UCSD-AML1 (cell line): ENCODE results near the gene PVRIG.
"Not testable (repeated sequence)": the region's sequence is repeated elsewhere in the genome, so short reads cannot be mapped to it uniquely, and the experiment has no call there.

Experiments
- DNase-seq: peaks from one replicate; lab custom pipeline; 2025; ENCODE audit not compliant: unreplicated experiment; lab: John Stamatoyannopoulos, UW

The PVRIG gene

GRCh38 chr7:100219801-100220585 is at the start of gene PVRIG:
Gene PVRIG (plus strand): TSS chr7:100219949. CDS start chr7:100219971, 22 bp downstream.
- DNase-seq: not testable (repeated sequence)

GRCh38 chr7:100170101-100170897 is 49.5 kb upstream of the PVRIG start:
- no peak for DNase-seq

GRCh38 chr7:100171087-100171681 is 48.6 kb upstream of the PVRIG start:
- no peak for DNase-seq

- DNase-seq: no peak
Measured at GRCh38 chr7:100171840-100172239, 47.9 kb upstream of the PVRIG start.

- no peak for DNase-seq
Measured at GRCh38 chr7:100173806-100174495, 45.8 kb upstream of the PVRIG start.

- no peak for DNase-seq
Measured at GRCh38 chr7:100174582-100174981, 45.2 kb upstream of the PVRIG start.

DNA sequence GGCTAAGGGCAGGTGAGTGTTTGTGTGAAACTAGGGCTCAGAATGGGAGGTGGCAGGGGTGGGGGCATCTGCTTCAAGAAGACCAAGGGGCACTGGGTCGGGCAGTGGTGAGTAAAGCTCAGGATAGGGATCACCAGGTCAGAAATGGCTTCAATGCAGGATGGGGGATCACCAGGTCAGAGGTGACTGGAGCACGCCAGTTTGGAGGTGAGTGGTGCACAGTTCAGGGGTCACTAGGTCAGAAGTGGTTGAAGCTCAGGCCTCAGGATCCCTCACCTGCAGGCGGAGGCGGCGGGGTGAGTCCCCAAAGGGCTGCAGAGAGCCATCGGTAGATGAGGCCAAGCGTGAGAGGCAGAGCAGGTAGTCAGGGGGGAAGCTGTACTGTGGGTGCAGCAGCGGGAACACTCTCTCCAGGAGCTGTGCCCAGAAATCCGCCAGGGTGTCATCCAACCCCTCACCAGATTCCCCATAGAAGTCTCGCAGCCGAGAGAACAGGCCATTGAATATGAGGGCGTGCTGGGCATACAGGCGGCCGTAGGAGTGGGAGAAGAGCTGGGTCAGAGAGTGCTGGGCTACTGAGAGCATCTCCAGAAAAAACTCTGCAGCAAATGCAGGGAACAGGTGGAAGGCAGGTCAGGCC is 44.3 kb upstream of the PVRIG start:
- DNase-seq: no peak

DNA sequence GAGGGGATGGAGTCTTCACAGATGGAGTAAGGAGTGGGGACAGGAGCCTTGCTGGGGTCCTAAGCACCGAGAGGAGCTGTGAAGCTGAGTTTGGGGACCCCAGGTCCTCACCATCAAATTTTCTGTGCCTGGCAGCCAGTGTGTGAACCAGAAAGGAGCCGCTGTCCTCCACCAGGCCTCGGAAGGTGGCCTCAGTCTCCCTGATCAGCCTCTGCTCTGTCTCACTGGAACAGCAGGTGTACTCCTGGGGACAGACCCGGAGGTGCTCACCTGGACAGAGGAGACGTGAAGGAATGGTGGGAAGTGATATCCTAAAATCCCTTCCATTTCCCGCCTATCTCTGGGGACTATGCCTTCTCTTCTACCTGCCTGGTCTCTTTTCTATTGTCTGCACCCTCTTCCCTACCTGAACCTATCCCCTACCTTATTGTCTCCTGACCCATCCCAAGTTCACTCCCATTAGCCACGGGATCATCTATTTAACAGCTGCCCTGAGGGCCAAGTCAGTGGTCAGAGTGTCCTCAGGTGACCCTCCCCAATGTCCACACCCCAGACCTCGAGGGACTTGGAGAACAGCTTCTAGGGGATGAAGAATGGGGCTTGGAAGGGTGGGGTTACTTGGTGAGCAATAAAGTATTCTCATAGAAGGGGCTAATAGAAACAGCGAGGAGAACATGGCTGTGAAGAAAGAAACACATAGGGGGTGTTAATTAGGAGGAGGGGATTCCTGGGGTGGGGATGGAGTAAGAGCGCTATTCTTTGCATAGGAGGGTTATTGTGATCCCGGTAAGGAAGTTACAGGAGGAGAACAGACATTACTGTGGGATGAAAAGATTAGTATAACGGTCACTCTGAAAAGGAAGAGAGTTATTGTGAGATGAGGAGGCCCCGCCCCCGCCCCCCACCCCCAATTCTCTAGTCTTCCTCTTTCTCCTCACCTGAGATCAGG is 43.4 kb upstream of the PVRIG start:
- DNase-seq: no peak

- peak; percentile 91 for DNase-seq
Measured at GRCh38 chr7:100177045-100178001, 42.4 kb upstream of the PVRIG start, which contains the start of the genes GPC2 and STAG3. Gene GPC2 (minus strand): TSS chr7:100177381. CDS start chr7:100177199, 182 bp downstream. Gene STAG3 (plus strand): TSS chr7:100177918. CDS start chr7:100180557, 2,639 bp downstream.

- not testable (repeated sequence) for DNase-seq
Measured at GRCh38 chr7:100180084-100180483, 39.7 kb upstream of the PVRIG start.

DNA sequence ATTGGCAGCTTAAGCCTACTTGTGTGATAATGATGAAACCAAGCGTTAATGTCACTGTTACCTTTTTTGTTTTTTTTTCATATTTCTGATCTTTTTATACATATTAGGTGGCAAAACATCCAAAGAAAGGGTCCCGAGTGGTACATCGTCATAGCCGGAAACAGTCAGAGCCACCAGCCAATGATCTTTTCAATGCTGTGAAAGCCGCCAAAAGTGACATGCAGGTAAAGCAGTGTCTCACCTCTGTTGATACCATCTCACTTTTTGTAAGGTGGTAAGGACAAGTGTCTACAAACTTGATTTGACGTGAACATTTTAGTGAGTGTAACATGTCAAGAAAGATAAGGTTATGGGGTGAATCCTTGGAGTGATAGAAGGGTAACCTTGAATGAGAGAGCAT is 37.1 kb upstream of the PVRIG start:
- DNase-seq: not testable (repeated sequence)

DNA sequence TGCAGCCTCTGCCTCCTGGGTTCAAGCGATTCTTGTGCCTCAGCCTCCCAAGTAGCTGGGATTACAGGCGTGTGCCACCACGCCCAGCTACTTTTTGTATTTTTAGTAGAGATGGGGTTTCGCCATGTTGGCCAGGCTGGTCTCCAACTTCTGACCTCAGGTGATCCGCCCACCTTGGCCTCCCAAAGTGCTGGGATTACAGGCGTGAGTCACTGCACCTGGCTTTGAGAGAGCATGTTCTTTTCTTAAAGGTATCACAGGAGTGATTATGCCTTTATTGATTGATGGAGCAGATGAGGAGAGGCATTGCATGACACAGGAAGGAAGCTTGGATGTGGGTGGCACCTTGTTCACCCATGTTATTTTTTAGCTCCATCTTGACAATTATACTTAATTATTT is 36.7 kb upstream of the PVRIG start:
- DNase-seq: not testable (repeated sequence)

DNA sequence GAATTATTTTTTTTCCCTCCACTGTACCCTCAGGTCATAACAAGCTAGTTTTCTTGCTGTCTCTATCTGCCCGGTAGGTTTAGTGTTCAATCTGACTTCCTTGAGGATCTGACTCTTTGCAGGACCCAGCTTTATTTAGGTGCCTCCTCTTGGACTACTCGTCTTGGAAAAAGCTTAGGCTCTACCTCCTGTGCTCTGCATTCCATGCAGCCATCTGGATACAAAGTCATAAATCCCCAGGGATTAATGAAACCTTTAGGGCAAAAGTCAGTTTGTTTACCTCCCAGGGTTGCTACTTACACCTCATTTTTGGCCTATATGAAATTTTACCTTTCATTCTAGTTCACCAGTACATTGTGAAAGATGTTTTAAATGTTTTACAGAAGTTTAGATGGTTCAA is 34.0 kb upstream of the PVRIG start:
- no peak for DNase-seq

GRCh38 chr7:100189061-100189460 is 30.7 kb upstream of the PVRIG start:
- no peak for DNase-seq

GRCh38 chr7:100190048-100190711 is 29.6 kb upstream of the PVRIG start:
- DNase-seq: no peak

GRCh38 chr7:100191775-100192174 is 28.0 kb upstream of the PVRIG start:
- no peak for DNase-seq

- DNase-seq: not testable (repeated sequence)
Measured at GRCh38 chr7:100192281-100192862, 27.4 kb upstream of the PVRIG start.
